SH-SY5Y (cell line): ENCODE results near the gene SNX22.

Source experiments
- GATA2 ChIP-seq: IDR thresholded peaks from 2 replicates; pipeline ENCODE4 v1.6.1; 2011; ENCODE audit warnings: mild to moderate bottlenecking, low read depth, low read length
- GATA3 ChIP-seq: IDR thresholded peaks from 2 replicates; pipeline ENCODE4 v1.6.1; 2011; ENCODE audit warnings: low read depth, mild to moderate bottlenecking, low read length, moderate library complexity

The SNX22 gene

GRCh38 chr15:64191971-64192830, 40.7 kb downstream of the SNX22 start:
- TF ChIP-seq GATA2 (no peak), GATA3 (no peak)

DNA sequence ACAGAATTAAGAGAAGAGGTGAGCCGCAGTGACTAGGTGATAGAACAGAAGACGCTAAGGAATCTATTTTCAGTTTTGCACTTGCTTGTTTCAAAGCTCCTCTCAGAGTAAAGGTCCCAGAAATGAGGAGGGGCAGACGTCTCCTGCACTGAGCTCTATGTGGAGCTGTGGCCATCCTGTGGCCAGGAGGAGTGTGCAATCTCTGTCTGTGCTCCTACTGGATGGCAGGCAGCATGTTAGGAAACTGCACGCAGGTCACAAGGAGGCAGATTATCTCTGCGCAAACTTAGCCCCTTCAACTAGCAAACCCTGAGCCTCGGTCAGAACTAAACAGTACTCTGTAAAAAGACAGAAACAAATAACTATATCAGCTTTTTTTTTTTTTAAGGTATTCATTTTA, 42.4 kb downstream of the SNX22 start:
- no peak for TF ChIP-seq GATA3
- no peak for TF ChIP-seq GATA2

DNA sequence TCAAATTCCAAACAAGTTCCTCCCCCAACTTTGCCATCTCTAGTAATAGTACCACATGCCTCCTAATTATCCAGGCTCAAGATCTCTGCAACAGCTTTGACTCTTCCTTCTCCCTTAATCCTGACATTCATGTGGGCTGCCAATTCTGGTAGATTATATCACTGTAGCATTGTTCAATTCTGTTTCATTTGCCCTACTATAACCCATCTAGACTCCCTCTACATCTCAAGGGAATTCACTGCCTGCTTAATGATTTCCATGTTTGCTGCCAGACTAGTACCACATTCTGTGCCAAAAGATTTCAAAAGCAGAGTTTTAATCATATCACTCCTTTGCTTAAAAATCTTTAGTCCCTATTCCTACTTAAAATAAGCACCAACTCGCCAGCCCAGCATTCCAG, 45.9 kb downstream of the SNX22 start:
- no peak for TF ChIP-seq GATA3

DNA sequence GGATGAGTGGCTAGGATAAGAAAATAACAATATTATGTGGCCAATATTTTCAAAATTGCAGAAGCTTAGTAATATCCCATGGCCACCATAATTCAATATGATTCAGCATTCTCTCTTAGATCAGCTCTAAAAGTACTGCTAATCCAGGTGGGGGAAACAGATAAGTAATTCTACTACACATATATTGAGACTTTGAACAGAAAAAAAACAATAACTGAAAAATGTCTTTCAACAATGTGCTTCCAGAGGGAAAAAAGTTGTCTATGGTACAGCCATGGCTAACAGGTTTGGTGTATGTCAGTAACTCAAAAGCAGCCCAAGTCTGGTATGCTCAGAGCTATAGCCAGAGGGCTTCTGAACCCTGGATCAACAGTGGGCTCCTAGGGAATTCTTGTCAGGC, 53.7 kb downstream of the SNX22 start:
- no peak for TF ChIP-seq GATA3
- TF ChIP-seq GATA2 = no peak
